AG10803 (cell line): Measurements from ENCODE around the gene ABI2.
"Not testable (repeated sequence)": the region's sequence is repeated elsewhere in the genome, so short reads cannot be mapped to it uniquely, and the experiment has no call there.

Experiments used
- DNase-seq: peaks from one replicate; pipeline ENCODE4 v3.0.0; 2010; ENCODE audit warnings: low read depth
- H3K4me3 ChIP-seq: 2 replicates; pipeline ENCODE4 v1.5.1; 2011; ENCODE audit warnings: mild to moderate bottlenecking, low read length, control low read depth
- CTCF ChIP-seq: conservative IDR thresholded peaks from 2 replicates; pipeline ENCODE4 v1.5.1; 2011; ENCODE audit warnings: mild to moderate bottlenecking, low read length, control low read depth, inconsistent platforms

The ABI2 gene

GRCh38 chr2:203327901-203328759, at the start of gene ABI2:
Gene ABI2, plus strand, starts transcription at chr2:203328394. Its CDS starts 121 bp downstream, at chr2:203328515.
- no peak for TF ChIP-seq CTCF
- H3K4me3 ChIP-seq: peak within 1 kb of the TSS; percentile 70
- peak; percentile 67 for DNase-seq

- H3K4me3 ChIP-seq: no peak overlapping the region
- DNase-seq: no peak
- no peak for TF ChIP-seq CTCF
These were observed 48.9 kb upstream of the ABI2 start for GRCh38 chr2:203279288-203279687.

- TF ChIP-seq CTCF: no peak
- no peak overlapping the region for H3K4me3 ChIP-seq
- peak; percentile 81 for DNase-seq
These were observed 47.6 kb upstream of the ABI2 start for GRCh38 chr2:203280428-203281064.

GRCh38 chr2:203282101-203282500, 46.1 kb upstream of the ABI2 start:
- no peak overlapping the region for H3K4me3 ChIP-seq
- DNase-seq: no peak
- TF ChIP-seq CTCF: no peak

- DNase-seq: no peak
- no peak for TF ChIP-seq CTCF
- no peak overlapping the region for H3K4me3 ChIP-seq
These were observed 41.7 kb upstream of the ABI2 start for GRCh38 chr2:203286532-203286931.

- no peak overlapping the region for H3K4me3 ChIP-seq
- TF ChIP-seq CTCF: no peak
- peak; percentile 0 for DNase-seq
These were observed 26.5 kb upstream of the ABI2 start for GRCh38 chr2:203301667-203302066.

GRCh38 chr2:203302586-203302985, 25.6 kb upstream of the ABI2 start:
- DNase-seq: not testable (repeated sequence)

More at GRCh38 chr2:203302586-203302985, 25.6 kb upstream of the ABI2 start:
- not testable (repeated sequence) for H3K4me3 ChIP-seq
